Measurements from ENCODE around the gene CALN1. TPM values are rescaled to one million over a fixed set of nuclear protein-coding genes. Genes with fewer than 3 reads are reported as not detected.

The CALN1 gene
- total RNA-seq, 1 donor from 2014 or later, result 0.52 TPM

GRCh38 chr7:72057231-72057630 is 354.9 kb downstream of the CALN1 start:
- Histone ChIP-seq H3K27ac (ENCODE audit: low read depth, low read length) (no peak overlapping the region), H3K4me1 (ENCODE audit: control insufficient read depth in 3 of 3, insufficient read depth in 3 of 3, low read length in 3 of 3) (no peaks in the 10 kb centered on the region), H3K4me3 (ENCODE audit: low read length in 3 of 3) (no peak overlapping the region), H3K9ac (ENCODE audit: low read depth in 1 of 3, low read length in 3 of 3) (no peak overlapping the region), H3K36me3 (ENCODE audit: control insufficient read depth in 3 of 3, insufficient read depth in 3 of 3, low read length in 3 of 3) (no peaks in the 10 kb centered on the region), H3K9me3 (ENCODE audit: control insufficient read depth in 3 of 3, low read length in 3 of 3) (no peaks in the 10 kb centered on the region), H3K27me3 (ENCODE audit: control insufficient read depth in 3 of 3, insufficient read depth in 3 of 3, low read length in 3 of 3) (no peaks in the 10 kb centered on the region)

GRCh38 chr7:72055426-72055825 is 356.7 kb downstream of the CALN1 start:
- no peak overlapping the region for H3K9ac ChIP-seq (ENCODE audit: low read depth in 1 of 3, low read length in 3 of 3)
- no peaks in the 10 kb centered on the region for H3K27me3 ChIP-seq (ENCODE audit: control insufficient read depth in 3 of 3, insufficient read depth in 3 of 3, low read length in 3 of 3)
- H3K4me1 ChIP-seq (ENCODE audit: control insufficient read depth in 3 of 3, insufficient read depth in 3 of 3, low read length in 3 of 3), result no peaks in the 10 kb centered on the region
- no peaks in the 10 kb centered on the region for H3K36me3 ChIP-seq (ENCODE audit: control insufficient read depth in 3 of 3, insufficient read depth in 3 of 3, low read length in 3 of 3)
- no peak overlapping the region for H3K27ac ChIP-seq (ENCODE audit: low read depth, low read length)
- no peak overlapping the region for H3K4me3 ChIP-seq (ENCODE audit: low read length in 3 of 3)
- no peaks in the 10 kb centered on the region for H3K9me3 ChIP-seq (ENCODE audit: control insufficient read depth in 3 of 3, low read length in 3 of 3)

GRCh38 chr7:72053292-72053691 is 358.8 kb downstream of the CALN1 start:
- Histone ChIP-seq H3K9ac (ENCODE audit: low read depth in 1 of 3, low read length in 3 of 3) (no peak overlapping the region), H3K36me3 (ENCODE audit: control insufficient read depth in 3 of 3, insufficient read depth in 3 of 3, low read length in 3 of 3) (no peaks in the 10 kb centered on the region), H3K9me3 (ENCODE audit: control insufficient read depth in 3 of 3, low read length in 3 of 3) (no peaks in the 10 kb centered on the region), H3K4me3 (ENCODE audit: low read length in 3 of 3) (no peak overlapping the region), H3K27ac (ENCODE audit: low read depth, low read length) (no peak overlapping the region), H3K27me3 (ENCODE audit: control insufficient read depth in 3 of 3, insufficient read depth in 3 of 3, low read length in 3 of 3) (no peaks in the 10 kb centered on the region), H3K4me1 (ENCODE audit: control insufficient read depth in 3 of 3, insufficient read depth in 3 of 3, low read length in 3 of 3) (no peaks in the 10 kb centered on the region)

DNA sequence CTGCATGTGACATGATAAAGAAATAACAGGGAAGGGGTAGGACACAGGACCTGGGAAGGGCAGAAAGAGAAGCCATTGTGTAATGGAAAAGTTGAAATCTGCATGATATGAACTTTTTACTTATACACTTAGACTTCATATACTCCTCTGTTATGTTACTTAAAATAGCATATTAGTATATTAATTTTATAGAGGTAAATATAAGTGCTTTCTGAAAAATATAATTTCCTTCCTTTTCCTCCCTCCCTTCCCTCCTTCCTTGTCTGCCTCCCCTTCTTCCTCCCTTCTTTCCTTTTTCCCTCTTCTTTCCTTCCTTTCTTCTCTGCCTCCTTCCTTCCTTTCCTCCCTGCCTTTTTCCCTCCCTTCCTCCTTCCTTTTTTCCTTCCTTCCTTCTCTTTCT is 363.7 kb downstream of the CALN1 start:
- Histone ChIP-seq H3K27ac (ENCODE audit: low read depth, low read length) (no peak overlapping the region), H3K27me3 (ENCODE audit: control insufficient read depth in 3 of 3, insufficient read depth in 3 of 3, low read length in 3 of 3) (no peaks in the 10 kb centered on the region), H3K4me1 (ENCODE audit: control insufficient read depth in 3 of 3, insufficient read depth in 3 of 3, low read length in 3 of 3) (no peaks in the 10 kb centered on the region), H3K9ac (ENCODE audit: low read depth in 1 of 3, low read length in 3 of 3) (no peak overlapping the region), H3K36me3 (ENCODE audit: control insufficient read depth in 3 of 3, insufficient read depth in 3 of 3, low read length in 3 of 3) (no peaks in the 10 kb centered on the region), H3K9me3 (ENCODE audit: control insufficient read depth in 3 of 3, low read length in 3 of 3) (no peaks in the 10 kb centered on the region), H3K4me3 (ENCODE audit: low read length in 3 of 3) (no peak overlapping the region)

- no peaks in the 10 kb centered on the region for H3K4me1 ChIP-seq (ENCODE audit: control insufficient read depth in 3 of 3, insufficient read depth in 3 of 3, low read length in 3 of 3)
- no peaks in the 10 kb centered on the region for H3K27me3 ChIP-seq (ENCODE audit: control insufficient read depth in 3 of 3, insufficient read depth in 3 of 3, low read length in 3 of 3)
Measured at GRCh38 chr7:72042855-72043254, 369.3 kb downstream of the CALN1 start.

GRCh38 chr7:72040641-72041040 is 371.5 kb downstream of the CALN1 start:
- H3K27ac ChIP-seq (ENCODE audit: low read depth, low read length), result no peak overlapping the region
- H3K36me3 ChIP-seq (ENCODE audit: control insufficient read depth in 3 of 3, insufficient read depth in 3 of 3, low read length in 3 of 3), result no peaks in the 10 kb centered on the region
- H3K4me1 ChIP-seq (ENCODE audit: control insufficient read depth in 3 of 3, insufficient read depth in 3 of 3, low read length in 3 of 3), result no peaks in the 10 kb centered on the region
- no peak overlapping the region for H3K4me3 ChIP-seq (ENCODE audit: low read length in 3 of 3)
- H3K27me3 ChIP-seq (ENCODE audit: control insufficient read depth in 3 of 3, insufficient read depth in 3 of 3, low read length in 3 of 3), result no peaks in the 10 kb centered on the region
- no peak overlapping the region for H3K9ac ChIP-seq (ENCODE audit: low read depth in 1 of 3, low read length in 3 of 3)
- peaks cover 0 to 2% (median 0%) of the 10 kb centered on the region in 3 donors for H3K9me3 ChIP-seq (ENCODE audit: control insufficient read depth in 3 of 3, low read length in 3 of 3)

More at GRCh38 chr7:72042855-72043254, 369.3 kb downstream of the CALN1 start:
- no peak overlapping the region for H3K4me3 ChIP-seq (ENCODE audit: low read length in 3 of 3)
- no peak overlapping the region for H3K9ac ChIP-seq (ENCODE audit: low read depth in 1 of 3, low read length in 3 of 3)
- no peaks in the 10 kb centered on the region for H3K36me3 ChIP-seq (ENCODE audit: control insufficient read depth in 3 of 3, insufficient read depth in 3 of 3, low read length in 3 of 3)
- H3K9me3 ChIP-seq (ENCODE audit: control insufficient read depth in 3 of 3, low read length in 3 of 3), result peaks cover 0 to 2% (median 0%) of the 10 kb centered on the region in 3 donors
- H3K27ac ChIP-seq (ENCODE audit: low read depth, low read length), result no peak overlapping the region

DNA sequence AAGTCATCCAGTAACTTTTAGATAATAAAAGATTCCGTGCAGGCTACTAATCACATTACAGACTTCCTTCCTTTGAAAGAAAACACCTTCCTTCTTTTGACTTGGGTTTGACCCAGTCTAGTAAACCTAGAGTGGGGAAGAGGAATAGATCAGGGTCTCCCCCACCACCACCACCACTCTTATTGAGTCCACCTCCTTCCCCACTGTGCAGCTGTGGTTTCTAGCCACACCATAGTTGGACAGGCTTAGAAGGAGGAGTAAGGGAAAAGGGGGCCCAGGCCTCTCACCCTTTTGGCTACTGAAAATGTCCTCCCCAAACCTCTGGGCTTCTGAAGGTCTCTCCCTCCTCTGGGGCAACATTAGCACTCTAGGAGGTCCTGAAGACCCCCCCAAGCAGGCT is 372.7 kb downstream of the CALN1 start:
- no peak overlapping the region for H3K9ac ChIP-seq (ENCODE audit: low read depth in 1 of 3, low read length in 3 of 3)
- H3K36me3 ChIP-seq (ENCODE audit: control insufficient read depth in 3 of 3, insufficient read depth in 3 of 3, low read length in 3 of 3), result no peaks in the 10 kb centered on the region
- H3K4me1 ChIP-seq (ENCODE audit: control insufficient read depth in 3 of 3, insufficient read depth in 3 of 3, low read length in 3 of 3), result no peaks in the 10 kb centered on the region
- no peak overlapping the region for H3K27ac ChIP-seq (ENCODE audit: low read depth, low read length)
- no peaks in the 10 kb centered on the region for H3K27me3 ChIP-seq (ENCODE audit: control insufficient read depth in 3 of 3, insufficient read depth in 3 of 3, low read length in 3 of 3)
- H3K4me3 ChIP-seq (ENCODE audit: low read length in 3 of 3), result no peak overlapping the region
- H3K9me3 ChIP-seq (ENCODE audit: control insufficient read depth in 3 of 3, low read length in 3 of 3), result peaks cover 0 to 2% (median 0%) of the 10 kb centered on the region in 3 donors

- no peak overlapping the region for H3K9ac ChIP-seq (ENCODE audit: low read depth in 1 of 3, low read length in 3 of 3)
- no peak overlapping the region for H3K4me3 ChIP-seq (ENCODE audit: low read length in 3 of 3)
- no peaks in the 10 kb centered on the region for H3K27me3 ChIP-seq (ENCODE audit: control insufficient read depth in 3 of 3, insufficient read depth in 3 of 3, low read length in 3 of 3)
Measured at GRCh38 chr7:72038022-72038732, 374.0 kb downstream of the CALN1 start.

GRCh38 chr7:72037516-72037915 is 374.6 kb downstream of the CALN1 start:
- H3K9ac ChIP-seq (ENCODE audit: low read depth in 1 of 3, low read length in 3 of 3), result no peak overlapping the region

More at GRCh38 chr7:72038022-72038732, 374.0 kb downstream of the CALN1 start:
- H3K36me3 ChIP-seq (ENCODE audit: control insufficient read depth in 3 of 3, insufficient read depth in 3 of 3, low read length in 3 of 3), result no peaks in the 10 kb centered on the region
- H3K9me3 ChIP-seq (ENCODE audit: control insufficient read depth in 3 of 3, low read length in 3 of 3), result peaks cover 0 to 2% (median 0%) of the 10 kb centered on the region in 3 donors
- H3K4me1 ChIP-seq (ENCODE audit: control insufficient read depth in 3 of 3, insufficient read depth in 3 of 3, low read length in 3 of 3), result no peaks in the 10 kb centered on the region
- no peak overlapping the region for H3K27ac ChIP-seq (ENCODE audit: low read depth, low read length)

GRCh38 chr7:72035266-72035665 is 376.9 kb downstream of the CALN1 start:
- Histone ChIP-seq H3K36me3 (ENCODE audit: control insufficient read depth in 3 of 3, insufficient read depth in 3 of 3, low read length in 3 of 3) (no peaks in the 10 kb centered on the region), H3K27ac (ENCODE audit: low read depth, low read length) (no peak overlapping the region), H3K9ac (ENCODE audit: low read depth in 1 of 3, low read length in 3 of 3) (no peak overlapping the region)

More at GRCh38 chr7:72037516-72037915, 374.6 kb downstream of the CALN1 start:
- H3K36me3 ChIP-seq (ENCODE audit: control insufficient read depth in 3 of 3, insufficient read depth in 3 of 3, low read length in 3 of 3), result no peaks in the 10 kb centered on the region
- H3K9me3 ChIP-seq (ENCODE audit: control insufficient read depth in 3 of 3, low read length in 3 of 3), result peaks cover 0 to 2% (median 0%) of the 10 kb centered on the region in 3 donors
- H3K27me3 ChIP-seq (ENCODE audit: control insufficient read depth in 3 of 3, insufficient read depth in 3 of 3, low read length in 3 of 3), result no peaks in the 10 kb centered on the region
- no peaks in the 10 kb centered on the region for H3K4me1 ChIP-seq (ENCODE audit: control insufficient read depth in 3 of 3, insufficient read depth in 3 of 3, low read length in 3 of 3)
- H3K27ac ChIP-seq (ENCODE audit: low read depth, low read length), result no peak overlapping the region
- no peak overlapping the region for H3K4me3 ChIP-seq (ENCODE audit: low read length in 3 of 3)

More at GRCh38 chr7:72035266-72035665, 376.9 kb downstream of the CALN1 start:
- Histone ChIP-seq H3K4me1 (ENCODE audit: control insufficient read depth in 3 of 3, insufficient read depth in 3 of 3, low read length in 3 of 3) (no peaks in the 10 kb centered on the region), H3K4me3 (ENCODE audit: low read length in 3 of 3) (no peak overlapping the region), H3K27me3 (ENCODE audit: control insufficient read depth in 3 of 3, insufficient read depth in 3 of 3, low read length in 3 of 3) (no peaks in the 10 kb centered on the region), H3K9me3 (ENCODE audit: control insufficient read depth in 3 of 3, low read length in 3 of 3) (no peaks in the 10 kb centered on the region)
